Hepatocyte (in vitro differentiated cells): ENCODE results near the gene PTPRD. TPM values are rescaled to one million over a fixed set of nuclear protein-coding genes. Genes with fewer than 3 reads are reported as not detected.

Experiments used
- DNase-seq: peaks from one replicate; pipeline ENCODE4 v3.0.0-alpha.2; 2016; ENCODE audit warnings: low spot score
- H2AFZ ChIP-seq: fragments of 200-600 bp; sonication (generic); 2 replicates; pipeline ENCODE4 v1.6.0; 2016; ENCODE audit warnings: antibody characterized with exemption, mild to moderate bottlenecking
- H3K27ac ChIP-seq: fragments of 200-600 bp; sonication (generic); 2 replicates; pipeline ENCODE4 v1.5.1; 2016; ENCODE audit warnings: mild to moderate bottlenecking
- H3K27me3 ChIP-seq: fragments of 200-600 bp; sonication (generic); 2 replicates; pipeline ENCODE4 v1.6.1; 2016
- H3K36me3 ChIP-seq: fragments of 200-600 bp; sonication (generic); replicated peaks from 2 replicates; pipeline ENCODE4 v1.5.1; 2016; ENCODE audit warnings: low read depth; ENCODE audit not compliant: insufficient read depth
- H3K4me1 ChIP-seq: fragments of 200-600 bp; sonication (generic); 2 replicates; pipeline ENCODE4 v1.5.1; 2016; ENCODE audit warnings: mild to moderate bottlenecking, moderate library complexity; ENCODE audit not compliant: insufficient read depth
- H3K4me2 ChIP-seq: fragments of 200-600 bp; sonication (generic); 2 replicates; pipeline ENCODE4 v1.6.0; 2016
- H3K4me3 ChIP-seq: fragments of 200-600 bp; sonication (generic); 2 replicates; pipeline ENCODE4 v1.5.1; 2016; ENCODE audit warnings: mild to moderate bottlenecking
- H3K79me2 ChIP-seq: fragments of 200-600 bp; sonication (generic); 2 replicates; pipeline ENCODE4 v1.6.0; 2017; ENCODE audit warnings: mild to moderate bottlenecking
- H3K9me2 ChIP-seq: fragments of 200-600 bp; sonication (generic); replicated peaks from 2 replicates; pipeline ENCODE4 v1.6.0; 2017; ENCODE audit warnings: mild to moderate bottlenecking; ENCODE audit not compliant: insufficient read depth
- H3K9me3 ChIP-seq: fragments of 200-600 bp; sonication (generic); 2 replicates; pipeline ENCODE4 v1.5.1; 2016; ENCODE audit warnings: low read depth, mild to moderate bottlenecking
- H4K20me1 ChIP-seq: fragments of 200-600 bp; sonication (generic); 2 replicates; pipeline ENCODE4 v1.6.0; 2016; ENCODE audit warnings: mild to moderate bottlenecking; ENCODE audit not compliant: insufficient read depth, poor library complexity, severe bottlenecking
- CTCF ChIP-seq: fragments of 200-600 bp; sonication (generic); IDR thresholded peaks from 2 replicates; pipeline ENCODE4 v1.5.1; 2016; ENCODE audit warnings: antibody characterized with exemption, mild to moderate bottlenecking; ENCODE audit not compliant: poor library complexity
- EZH2 ChIP-seq: fragments of 200-600 bp; sonication (generic); IDR thresholded peaks from 2 replicates; pipeline ENCODE4 v1.6.1; 2016; ENCODE audit warnings: antibody characterized with exemption, mild to moderate bottlenecking, borderline replicate concordance
- EZH2phosphoT487 ChIP-seq: fragments of 200-600 bp; sonication (generic); IDR thresholded peaks from one replicate; pipeline ENCODE4 v1.6.1; 2018; ENCODE audit warnings: antibody characterized with exemption, mild to moderate bottlenecking, low read depth, moderate library complexity; ENCODE audit not compliant: unreplicated experiment, severe bottlenecking
- whole genome bisulfite sequencing: methylation state at CpG from one replicate; pipeline ENCODE4 v1.1.6; 2016; ENCODE audit warnings: low lambda C conversion rate; ENCODE audit errors: missing lambda C conversion rate; 5-methylcytosine and 5-hydroxymethylcytosine counted together
- polyA plus RNA-seq: library from polyadenylated mRNA; unstranded; fragments of >200 nt; fragmentation: Nextera tagmentation; extraction: Ambion mirVana; gene quantifications from 2 replicates; pipeline ENCODE4 v1.2.1, GENCODE V29; 2016
- total RNA-seq: library from RNA; depleted of rRNA; stranded (reverse); fragments of >200 nt; gene quantifications from 2 replicates; pipeline ENCODE4 v1.2.3, GENCODE V29; 2014

PTPRD gene
- total and polyA plus RNA-seq, 2 experiments from 2014 or later = 6.5 to 77.6 TPM

- no peaks in the 10 kb centered on the region for H3K27me3 ChIP-seq
- H3K27ac ChIP-seq = no peak overlapping the region
- no peaks in the 10 kb centered on the region for H3K9me3 ChIP-seq
- no peak overlapping the region for H2AFZ ChIP-seq
- DNase-seq = no peak
- no peaks in the 10 kb centered on the region for H3K9me2 ChIP-seq
- H3K79me2 ChIP-seq = no peaks in the 10 kb centered on the region
- TF ChIP-seq CTCF (no peak), EZH2 (no peak), EZH2phosphoT487 (no peak)
- no peaks in the 10 kb centered on the region for H4K20me1 ChIP-seq
- no peak overlapping the region for H3K4me3 ChIP-seq
- H3K36me3 ChIP-seq = no peaks in the 10 kb centered on the region
- 79% methylated on average over 7 of the region's 7 CpGs for WGBS
- no peaks in the 10 kb centered on the region for H3K4me1 ChIP-seq
- H3K4me2 ChIP-seq = no peak overlapping the region
These were observed 1694.7 kb downstream of the PTPRD start for GRCh38 chr9:8917956-8918739.

GRCh38 chr9:8916771-8917170 lies 1696.0 kb downstream of the PTPRD start:
- Histone ChIP-seq H3K27ac (no peak overlapping the region), H3K27me3 (no peaks in the 10 kb centered on the region), H3K79me2 (no peaks in the 10 kb centered on the region), H3K9me3 (no peaks in the 10 kb centered on the region), H3K4me1 (no peaks in the 10 kb centered on the region), H4K20me1 (no peaks in the 10 kb centered on the region), H3K4me3 (no peak overlapping the region), H3K4me2 (no peak overlapping the region), H2AFZ (no peak overlapping the region), H3K36me3 (no peaks in the 10 kb centered on the region), H3K9me2 (no peaks in the 10 kb centered on the region)
- WGBS = 78% methylated on average over 2 of the region's 2 CpGs
- TF ChIP-seq EZH2 = no peak
- TF ChIP-seq EZH2phosphoT487 = no peak
- TF ChIP-seq CTCF = no peak
- no peak for DNase-seq

- Histone ChIP-seq H3K79me2 (no peaks in the 10 kb centered on the region), H3K27ac (no peak overlapping the region), H3K27me3 (no peaks in the 10 kb centered on the region), H2AFZ (peak overlapping the region; percentile 4), H4K20me1 (no peaks in the 10 kb centered on the region), H3K4me1 (no peaks in the 10 kb centered on the region), H3K36me3 (no peaks in the 10 kb centered on the region), H3K4me2 (no peak overlapping the region), H3K9me2 (no peaks in the 10 kb centered on the region), H3K9me3 (no peaks in the 10 kb centered on the region), H3K4me3 (no peak overlapping the region)
- TF ChIP-seq EZH2 (no peak), EZH2phosphoT487 (no peak), CTCF (no peak)
- DNase-seq = no peak
These were observed 1704.9 kb downstream of the PTPRD start for GRCh38 chr9:8907868-8908267.
